DOHH2 (cell line): ENCODE results near the gene RAD51B.

Source experiments
- CTCF ChIP-seq: fragments of 200-600 bp; sonication (generic); IDR thresholded peaks from one replicate; pipeline ENCODE4 v1.5.1; 2014; ENCODE audit warnings: antibody characterized with exemption, mild to moderate bottlenecking, low read depth, low read length; ENCODE audit not compliant: poor library complexity, severe bottlenecking
- EZH2phosphoT487 ChIP-seq: fragments of 200-600 bp; sonication (generic); IDR thresholded peaks from 2 replicates; pipeline ENCODE4 v1.6.1; 2017; ENCODE audit warnings: borderline replicate concordance, mild to moderate bottlenecking, antibody characterized with exemption, low read length, moderate library complexity, mixed read lengths

- TF ChIP-seq CTCF (no peak), EZH2phosphoT487 (no peak)
Observed at GRCh38 chr14:67819563-67820421, at the start of gene RAD51B.
